Measurements from ENCODE around the gene FOXS1.

DNA sequence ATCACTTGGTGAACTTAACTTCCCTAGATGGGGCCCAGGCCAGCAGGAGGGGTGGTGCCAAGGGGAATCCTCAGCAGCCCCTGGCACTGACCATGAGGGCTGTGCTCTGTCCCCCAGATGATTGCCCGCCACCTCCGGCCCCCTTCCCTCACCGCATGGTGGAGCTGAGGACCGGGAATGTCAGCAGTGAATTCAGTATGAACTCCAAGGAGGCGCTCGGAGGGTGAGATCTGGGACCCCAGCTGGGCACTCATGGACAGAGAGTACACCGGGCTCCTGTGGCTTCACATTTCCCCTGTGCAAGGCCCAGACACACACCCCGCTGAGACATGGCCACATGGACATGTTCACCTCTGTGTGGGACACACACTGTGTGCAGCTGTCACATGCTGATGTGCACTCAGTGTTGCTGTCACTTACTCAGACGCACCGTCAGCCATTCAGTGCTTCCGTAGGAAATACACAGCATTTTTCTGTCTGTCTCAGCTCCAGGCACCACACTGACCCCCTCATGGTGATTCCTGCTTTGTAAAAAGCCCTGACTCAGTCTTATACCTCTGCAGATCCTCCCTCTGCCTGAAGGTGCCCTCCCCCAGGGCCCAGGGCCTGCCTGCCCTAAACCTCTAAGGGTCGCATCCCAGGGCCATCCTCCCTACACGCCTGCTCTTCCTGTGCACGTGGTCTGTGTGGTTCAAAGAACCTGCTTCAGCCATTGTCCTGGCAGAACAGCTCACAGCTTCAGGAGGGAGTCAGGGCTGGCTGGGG, 21.9 kb downstream of the FOXS1 start:
- TF ChIP-seq, protein P1, sequence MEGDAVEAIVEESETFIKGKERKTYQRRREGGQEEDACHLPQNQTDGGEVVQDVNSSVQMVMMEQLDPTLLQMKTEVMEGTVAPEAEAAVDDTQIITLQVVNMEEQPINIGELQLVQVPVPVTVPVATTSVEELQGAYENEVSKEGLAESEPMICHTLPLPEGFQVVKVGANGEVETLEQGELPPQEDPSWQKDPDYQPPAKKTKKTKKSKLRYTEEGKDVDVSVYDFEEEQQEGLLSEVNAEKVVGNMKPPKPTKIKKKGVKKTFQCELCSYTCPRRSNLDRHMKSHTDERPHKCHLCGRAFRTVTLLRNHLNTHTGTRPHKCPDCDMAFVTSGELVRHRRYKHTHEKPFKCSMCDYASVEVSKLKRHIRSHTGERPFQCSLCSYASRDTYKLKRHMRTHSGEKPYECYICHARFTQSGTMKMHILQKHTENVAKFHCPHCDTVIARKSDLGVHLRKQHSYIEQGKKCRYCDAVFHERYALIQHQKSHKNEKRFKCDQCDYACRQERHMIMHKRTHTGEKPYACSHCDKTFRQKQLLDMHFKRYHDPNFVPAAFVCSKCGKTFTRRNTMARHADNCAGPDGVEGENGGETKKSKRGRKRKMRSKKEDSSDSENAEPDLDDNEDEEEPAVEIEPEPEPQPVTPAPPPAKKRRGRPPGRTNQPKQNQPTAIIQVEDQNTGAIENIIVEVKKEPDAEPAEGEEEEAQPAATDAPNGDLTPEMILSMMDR (IDR thresholded peaks at IDR 0.05): no peak
- no peak for TF ChIP-seq EP300 (IDR thresholded peaks at IDR 0.05)
